T-helper 22 cell (primary cell): ENCODE measurements around the gene MMP3.

Source experiments
- DNase-seq: peaks from one replicate; pipeline ENCODE4 v3.0.0-alpha.2; 2020; ENCODE audit warnings: low read depth

MMP3 gene

GRCh38 chr11:102831489-102832440 is 11.6 kb downstream of the MMP3 start:
- no peak for DNase-seq

DNA sequence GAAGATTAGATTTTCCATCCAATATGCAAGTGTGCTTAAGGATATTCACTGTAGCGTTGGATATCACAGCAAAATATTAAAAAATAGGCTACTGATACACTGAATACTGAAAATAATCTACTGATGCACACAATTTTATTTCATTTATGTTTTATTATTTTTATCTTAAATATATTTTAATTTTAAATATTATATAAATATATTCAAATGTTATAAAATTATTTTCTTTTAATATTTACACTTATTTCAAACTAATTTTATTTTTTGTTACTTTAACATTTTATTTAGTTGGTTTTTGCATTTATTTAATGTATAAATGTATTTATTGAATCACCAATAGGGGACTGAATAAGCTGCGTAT is 12.3 kb downstream of the MMP3 start:
- no peak for DNase-seq

GRCh38 chr11:102830001-102830727 is 13.2 kb downstream of the MMP3 start:
- DNase-seq = no peak

GRCh38 chr11:102829316-102830000 is 14.0 kb downstream of the MMP3 start:
- no peak for DNase-seq

DNA sequence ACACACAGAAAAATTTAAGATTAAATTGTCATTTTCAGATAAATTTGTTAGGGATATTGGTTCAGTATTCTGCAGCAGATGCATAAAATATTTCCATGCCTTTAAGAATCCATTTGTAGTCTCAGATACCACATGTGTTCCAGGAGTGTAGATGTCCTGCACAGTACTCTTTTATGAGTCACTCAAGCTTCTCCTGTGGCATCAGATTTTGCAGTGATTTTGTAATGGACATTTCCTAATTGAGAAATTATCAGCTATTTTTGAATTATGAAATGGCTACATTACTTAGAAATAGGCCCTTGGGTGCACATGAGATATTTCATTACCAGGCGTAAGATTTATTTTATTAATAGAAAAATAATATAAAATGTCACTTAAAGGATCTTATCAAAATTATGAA is 18.9 kb downstream of the MMP3 start:
- DNase-seq = no peak

DNA sequence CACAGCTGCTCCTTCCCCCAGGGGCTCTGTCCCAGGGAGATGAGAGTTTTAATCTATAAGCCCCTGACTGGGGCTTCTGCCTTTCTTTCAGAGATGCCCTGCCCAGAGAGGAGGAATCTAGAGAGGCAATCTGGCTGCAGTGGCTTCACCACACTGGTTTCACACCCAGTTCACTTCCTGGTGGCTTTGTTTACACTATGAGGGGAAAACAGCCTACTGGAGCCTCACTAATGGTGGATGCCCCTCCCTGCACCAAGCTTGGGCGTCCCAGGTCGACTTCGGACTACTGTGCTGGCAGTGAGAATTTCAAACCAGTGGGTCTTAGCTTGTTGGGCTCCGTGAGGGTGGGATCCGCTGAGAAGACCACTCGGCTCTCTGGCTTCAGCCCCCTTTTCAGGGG is 23.9 kb downstream of the MMP3 start:
- no peak for DNase-seq

GRCh38 chr11:102813484-102813883 is 29.9 kb downstream of the MMP3 start:
- no peak for DNase-seq

GRCh38 chr11:102812188-102812587 is 31.2 kb downstream of the MMP3 start:
- no peak for DNase-seq

GRCh38 chr11:102810950-102811660 is 32.3 kb downstream of the MMP3 start:
- DNase-seq = no peak

- DNase-seq = no peak
These were observed 33.4 kb downstream of the MMP3 start for GRCh38 chr11:102809971-102810370.

DNA sequence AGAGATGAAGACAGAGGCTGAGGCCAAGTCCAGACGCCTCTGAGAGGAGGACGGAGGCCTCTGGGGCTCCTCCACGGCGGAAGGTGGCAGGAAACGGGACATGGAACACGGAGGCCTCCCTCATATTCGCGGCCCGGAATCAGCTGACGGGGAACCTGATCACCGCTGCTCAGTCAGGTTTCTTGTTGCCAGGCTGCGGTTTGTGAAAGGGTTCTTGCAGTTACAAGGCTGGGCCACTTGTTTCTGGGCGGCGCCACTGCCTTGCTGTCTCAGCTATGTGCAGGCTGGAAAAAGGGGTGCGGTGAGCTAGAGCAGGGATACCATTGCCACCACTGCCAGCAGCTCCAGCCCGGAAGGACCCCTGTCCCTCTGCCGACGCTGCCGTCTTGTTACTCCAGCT is 35.5 kb downstream of the MMP3 start:
- no peak for DNase-seq

GRCh38 chr11:102806296-102806695 is 37.1 kb downstream of the MMP3 start:
- no peak for DNase-seq

GRCh38 chr11:102802341-102802740 is 41.1 kb downstream of the MMP3 start:
- DNase-seq = no peak

DNA sequence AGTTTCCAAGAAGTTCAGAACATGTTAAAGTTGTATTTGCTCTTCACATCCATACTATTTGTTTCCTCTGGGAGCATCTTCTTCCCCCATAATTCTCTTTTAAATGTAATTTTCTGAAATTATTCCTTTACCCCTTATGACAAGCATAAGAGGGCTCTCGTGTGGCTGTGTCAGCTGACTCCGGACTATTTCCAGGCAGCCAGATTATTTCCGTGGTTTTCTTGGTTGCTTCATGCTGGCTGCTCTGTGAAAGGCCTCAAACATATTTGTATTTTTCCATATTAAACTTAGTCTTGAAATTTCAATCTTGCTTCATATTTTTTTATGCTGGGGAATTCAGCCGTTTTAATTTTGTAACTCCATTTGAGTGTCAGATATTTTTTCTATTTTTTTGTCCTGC is 42.6 kb downstream of the MMP3 start:
- DNase-seq = no peak

- no peak for DNase-seq
These were observed 43.6 kb downstream of the MMP3 start for GRCh38 chr11:102799681-102800340.

- no peak for DNase-seq
These were observed 45.2 kb downstream of the MMP3 start, which contains the start of gene MMP1 for GRCh38 chr11:102798012-102798746. Gene MMP1 (minus strand): TSS chr11:102798160. CDS start chr11:102798092, 68 bp downstream.

DNA sequence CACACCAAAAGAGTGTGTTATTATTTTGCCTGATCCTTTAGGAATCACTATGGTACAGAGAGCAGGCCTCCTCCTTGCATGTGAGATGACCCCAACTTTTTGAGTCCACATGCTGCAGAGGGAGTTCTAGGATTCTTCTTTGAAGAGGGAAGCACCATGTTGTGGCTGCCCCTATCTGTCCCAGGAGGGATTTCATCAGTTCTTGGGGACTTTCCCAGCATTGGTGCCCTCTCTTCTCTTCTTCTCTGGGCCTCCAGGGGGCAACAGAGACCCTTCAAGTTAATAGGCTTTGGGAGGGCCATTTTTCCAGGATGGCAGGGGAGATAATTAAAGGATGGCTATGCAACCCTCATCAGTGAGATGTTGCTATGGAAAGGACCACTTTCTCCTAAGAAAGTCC is 49.0 kb downstream of the MMP3 start:
- DNase-seq = no peak

- no peak for DNase-seq
These were observed 49.6 kb downstream of the MMP3 start for GRCh38 chr11:102793677-102794290.

DNA sequence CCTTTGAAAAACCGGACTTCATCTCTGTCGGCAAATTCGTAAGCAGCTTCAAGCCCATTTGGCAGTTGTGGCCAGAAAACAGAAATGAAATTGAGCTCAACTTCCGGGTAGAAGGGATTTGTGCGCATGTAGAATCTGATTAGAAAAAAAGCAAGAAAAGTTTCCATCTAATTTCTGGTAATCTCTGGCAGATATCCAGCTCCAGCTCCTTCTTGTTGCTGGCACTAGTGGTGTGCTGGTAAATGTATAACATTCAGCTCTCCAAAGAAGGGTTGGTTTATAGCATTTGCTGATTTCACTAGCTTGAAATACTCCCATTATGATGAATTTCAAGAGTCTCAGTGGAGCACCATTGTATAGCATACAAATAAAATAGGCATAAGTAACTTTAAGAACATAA is 50.8 kb downstream of the MMP3 start:
- DNase-seq = no peak
